H1 (cell line): Measurements from ENCODE around the gene NSG2. TPM values are rescaled to one million over a fixed set of nuclear protein-coding genes. Genes with fewer than 3 reads are reported as not detected.

ENCODE experiments used
- KDM4A ChIP-seq: IDR thresholded peaks from one replicate; pipeline ENCODE4 v1.7.1; 2012; ENCODE audit warnings: low read depth, mild to moderate bottlenecking, moderate library complexity, low read length, inconsistent platforms; ENCODE audit not compliant: severe bottlenecking
- POU5F1 ChIP-seq: IDR thresholded peaks from 2 replicates; pipeline ENCODE4 v1.6.1; 2011; ENCODE audit warnings: low read depth, mild to moderate bottlenecking, low read length, moderate library complexity
- polyA plus RNA-seq, 7 experiments: library from polyadenylated mRNA; depleted of rRNA in 3 of 7; stranded (reverse) in 5 of 7; unstranded in 2 of 7; fragments of >200 nt in 5 of 7; fragments of 200-250 nt in 2 of 7; gene quantifications; 1 replicate in 5 of 7; 2 replicates in 1 of 7; 4 replicates in 1 of 7; pipeline versions ENCODE4 v1.2.1 to v1.2.3, GENCODE V29; 2011 to 2013; ENCODE audit warnings: missing spikeins in 2 of 7, mixed read lengths in 2 of 7
- total RNA-seq: library from RNA; stranded (reverse); fragmentation: NEBNext Ultra II Directional; extraction: Animal tissue kit (Norgen Biotek cat#: 25700); gene quantifications from 2 replicates; pipeline ENCODE4 v1.2.1, GENCODE V29; 2021
- TF ChIP-seq, protein P1 (sequence below), 3 experiments: IDR thresholded peaks; 1 replicate in 2 of 3; 2 replicates in 1 of 3; pipeline versions ENCODE4 v1.5.1 to v1.6.1; 2011; ENCODE audit warnings: low read length in 3 of 3, mild to moderate bottlenecking in 3 of 3, inconsistent platforms in 2 of 3, low read depth in 1 of 3, moderate library complexity in 1 of 3; ENCODE audit not compliant: insufficient read depth in 1 of 3; ENCODE audit errors: control extremely low read depth in 1 of 3

Gene NSG2
- total and polyA plus RNA-seq, 2 of the 8 experiments (the other 6 are each of a cell fraction or from before 2014, with no cell fraction given): 0.56 to 0.78 TPM

DNA sequence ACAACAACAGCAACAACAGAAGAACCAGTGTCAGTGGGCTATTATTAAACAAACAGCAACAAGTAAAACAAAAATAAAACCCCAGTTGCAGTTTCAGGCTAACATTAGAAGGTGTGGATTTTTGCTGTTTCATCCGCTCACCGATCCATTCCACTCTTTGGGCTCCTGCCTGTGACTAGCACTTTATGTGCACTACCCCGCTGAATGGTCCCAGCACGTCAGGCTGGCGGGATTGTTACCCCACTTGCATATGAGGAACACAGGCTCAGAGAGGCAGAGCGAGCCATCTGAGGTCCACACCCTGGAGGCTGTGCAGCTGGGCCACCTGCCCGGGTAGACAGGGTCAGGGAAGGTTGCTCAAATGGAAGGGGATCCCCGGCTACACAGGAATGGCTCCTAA lies 26.0 kb downstream of the NSG2 start (continued):
- TF ChIP-seq POU5F1: no peak
- TF ChIP-seq, protein P1, sequence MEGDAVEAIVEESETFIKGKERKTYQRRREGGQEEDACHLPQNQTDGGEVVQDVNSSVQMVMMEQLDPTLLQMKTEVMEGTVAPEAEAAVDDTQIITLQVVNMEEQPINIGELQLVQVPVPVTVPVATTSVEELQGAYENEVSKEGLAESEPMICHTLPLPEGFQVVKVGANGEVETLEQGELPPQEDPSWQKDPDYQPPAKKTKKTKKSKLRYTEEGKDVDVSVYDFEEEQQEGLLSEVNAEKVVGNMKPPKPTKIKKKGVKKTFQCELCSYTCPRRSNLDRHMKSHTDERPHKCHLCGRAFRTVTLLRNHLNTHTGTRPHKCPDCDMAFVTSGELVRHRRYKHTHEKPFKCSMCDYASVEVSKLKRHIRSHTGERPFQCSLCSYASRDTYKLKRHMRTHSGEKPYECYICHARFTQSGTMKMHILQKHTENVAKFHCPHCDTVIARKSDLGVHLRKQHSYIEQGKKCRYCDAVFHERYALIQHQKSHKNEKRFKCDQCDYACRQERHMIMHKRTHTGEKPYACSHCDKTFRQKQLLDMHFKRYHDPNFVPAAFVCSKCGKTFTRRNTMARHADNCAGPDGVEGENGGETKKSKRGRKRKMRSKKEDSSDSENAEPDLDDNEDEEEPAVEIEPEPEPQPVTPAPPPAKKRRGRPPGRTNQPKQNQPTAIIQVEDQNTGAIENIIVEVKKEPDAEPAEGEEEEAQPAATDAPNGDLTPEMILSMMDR (IDR thresholded peaks at IDR 0.05; ENCODE audit: control extremely low read depth in 1 of 3, insufficient read depth in 1 of 3, low read depth in 1 of 3, low read length in 3 of 3): no peak
- no peak for TF ChIP-seq KDM4A
